HG02870 (cell line): ENCODE results near the gene CCDC88C.

Source experiments
- ATAC-seq: cut with Tn5 transposase; IDR thresholded peaks from one replicate; pipeline ENCODE4 v1.9.1; 2021; ENCODE audit warnings: mild to moderate bottlenecking, moderate library complexity; ENCODE audit not compliant: unreplicated experiment

Gene CCDC88C

GRCh38 chr14:91331721-91332120, 85.9 kb downstream of the CCDC88C start:
- ATAC-seq = no peak

GRCh38 chr14:91330856-91331255, 86.8 kb downstream of the CCDC88C start:
- no peak for ATAC-seq

GRCh38 chr14:91330096-91330696, 87.4 kb downstream of the CCDC88C start:
- no peak for ATAC-seq

DNA sequence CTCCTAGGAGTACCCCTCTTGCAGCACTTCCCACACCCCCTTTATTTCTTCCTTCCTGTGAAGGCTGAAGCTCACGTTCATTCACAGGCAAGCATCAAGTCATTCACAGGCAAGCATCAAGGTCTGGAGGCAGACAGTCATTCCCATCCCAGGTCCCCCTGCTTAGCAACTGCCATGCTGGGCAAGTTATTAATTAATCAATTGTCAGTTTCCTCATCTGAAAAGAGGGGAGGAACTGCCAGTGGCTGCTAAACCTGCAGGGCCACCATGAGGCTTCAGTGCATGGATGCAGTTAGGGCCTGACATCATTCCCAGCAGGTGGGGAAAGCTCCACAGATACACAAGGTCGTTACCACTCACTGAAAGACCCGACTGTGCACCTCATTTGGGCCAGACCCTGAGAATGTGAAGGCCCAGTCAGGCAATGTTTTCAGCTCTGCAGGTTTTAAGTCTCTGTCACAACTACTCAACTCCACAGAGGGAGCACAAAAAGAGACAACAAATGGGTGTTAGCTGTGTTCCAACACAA, 88.1 kb downstream of the CCDC88C start:
- ATAC-seq = no peak

GRCh38 chr14:91328313-91329050, 89.1 kb downstream of the CCDC88C start:
- no peak for ATAC-seq

- ATAC-seq = no peak
Measured at GRCh38 chr14:91327661-91328312, 89.8 kb downstream of the CCDC88C start.

- ATAC-seq = no peak
Measured at GRCh38 chr14:91327250-91327595, 90.4 kb downstream of the CCDC88C start.

- ATAC-seq = no peak
Measured at GRCh38 chr14:91326514-91327249, 90.9 kb downstream of the CCDC88C start.

GRCh38 chr14:91324606-91325575, 92.7 kb downstream of the CCDC88C start:
- ATAC-seq = no peak

DNA sequence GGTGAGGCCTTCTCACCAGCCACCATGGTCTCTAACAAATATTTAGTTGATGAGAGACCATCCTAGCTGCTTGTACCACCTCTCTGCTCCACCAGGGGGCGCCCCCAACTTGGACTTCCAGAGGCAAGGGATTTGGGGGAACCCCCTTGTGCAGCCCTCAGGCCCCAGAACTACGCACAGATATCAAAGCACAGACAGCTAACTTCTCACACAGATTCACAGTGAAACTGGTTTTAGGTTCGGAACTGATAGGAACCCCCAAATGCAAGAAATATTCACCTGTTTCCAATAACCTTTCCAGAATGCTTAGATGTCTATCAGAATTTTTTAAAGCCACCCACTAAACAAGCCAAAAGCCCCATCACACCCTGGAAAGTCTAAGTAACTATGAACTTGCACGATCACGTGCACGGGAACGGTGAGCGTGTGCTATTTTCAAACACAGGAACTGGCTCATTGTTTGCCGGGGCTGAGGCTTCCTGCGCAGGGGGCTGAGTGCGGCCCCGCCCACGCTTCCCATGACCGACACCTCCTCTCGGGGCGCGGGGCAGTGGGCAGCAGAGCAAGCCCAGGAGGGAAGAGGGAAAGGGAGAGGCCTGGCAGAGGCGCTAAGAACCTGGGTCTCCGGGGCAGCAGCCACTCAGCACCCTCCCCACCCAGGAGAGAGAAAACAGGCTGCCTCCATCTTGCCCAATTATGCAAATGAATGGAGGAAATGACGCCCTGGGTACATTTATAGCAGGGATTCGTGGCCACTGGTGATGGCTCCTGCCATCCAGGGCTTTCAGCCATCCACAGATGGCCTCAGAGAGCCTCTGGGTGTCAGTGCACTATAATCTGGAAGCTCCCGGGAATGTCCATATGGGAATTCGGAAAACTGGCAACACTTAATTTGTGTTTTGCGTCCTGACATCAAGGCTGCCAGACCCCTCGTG, 93.7 kb downstream of the CCDC88C start:
- ATAC-seq = peak; percentile 70

- no peak for ATAC-seq
Measured at GRCh38 chr14:91323031-91323430, 94.6 kb downstream of the CCDC88C start.

GRCh38 chr14:91322623-91323022, 95.0 kb downstream of the CCDC88C start:
- no peak for ATAC-seq

DNA sequence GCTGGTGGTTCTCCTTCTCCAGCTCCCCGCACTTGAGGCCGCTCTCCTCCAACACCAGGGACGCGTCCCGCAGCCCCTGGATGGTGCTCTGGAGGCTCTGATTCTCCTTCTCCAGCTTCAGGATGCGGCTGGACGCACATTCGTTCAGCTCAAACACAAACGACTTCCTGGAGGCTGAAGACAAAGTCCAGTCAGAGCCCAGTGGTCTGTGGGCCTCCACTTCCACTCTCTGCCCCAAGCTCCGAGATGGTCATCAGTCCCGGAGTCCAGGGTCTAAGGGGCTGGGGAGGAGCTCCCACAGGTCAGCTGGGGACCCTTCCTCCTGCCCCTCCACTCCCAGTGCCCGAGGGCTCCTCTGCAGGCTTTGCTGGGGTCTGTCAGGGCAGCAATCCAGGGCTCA, 96.5 kb downstream of the CCDC88C start:
- no peak for ATAC-seq

DNA sequence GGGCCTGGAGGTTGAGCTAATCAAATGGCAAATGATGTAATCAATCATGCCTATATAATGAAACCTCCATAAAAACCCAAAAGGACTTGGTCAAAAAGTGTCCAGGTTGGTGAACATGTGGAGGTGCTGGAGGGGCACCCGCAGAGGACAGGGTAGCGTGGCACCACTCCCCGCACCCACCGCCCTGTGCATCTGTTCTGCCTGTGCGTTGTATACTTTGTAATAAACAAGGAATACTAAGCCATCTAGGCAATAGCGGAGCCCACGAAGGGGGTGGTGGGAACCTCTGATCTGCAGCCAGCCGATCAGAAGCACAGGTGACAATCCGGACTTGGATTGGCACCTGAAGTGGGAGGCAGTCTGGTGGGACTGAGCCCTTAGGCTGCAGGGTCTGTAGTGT, 97.4 kb downstream of the CCDC88C start:
- ATAC-seq = no peak

DNA sequence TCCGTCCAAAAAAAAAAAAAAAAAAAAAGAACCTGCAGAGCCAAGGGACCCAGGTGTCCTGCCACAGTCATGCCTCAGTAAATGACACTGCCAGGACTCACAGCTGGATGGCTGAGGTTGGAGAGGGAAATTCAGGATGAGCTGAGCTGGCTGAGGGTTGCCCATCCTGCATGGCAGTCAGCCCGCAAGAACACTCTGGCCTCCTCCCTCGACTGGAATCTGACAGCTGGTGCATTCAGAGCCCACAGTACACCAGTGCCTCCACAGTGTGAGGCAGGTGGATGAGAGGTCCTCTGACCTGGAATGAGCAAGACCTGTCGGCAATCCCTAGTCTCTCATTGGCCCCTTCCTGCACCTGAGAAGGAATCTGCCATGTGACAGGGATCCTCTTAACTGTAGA, 98.7 kb downstream of the CCDC88C start:
- no peak for ATAC-seq

GRCh38 chr14:91317381-91318308, 100.0 kb downstream of the CCDC88C start:
- no peak for ATAC-seq

- ATAC-seq = no peak
Measured at GRCh38 chr14:91316761-91317160, 100.9 kb downstream of the CCDC88C start.

DNA sequence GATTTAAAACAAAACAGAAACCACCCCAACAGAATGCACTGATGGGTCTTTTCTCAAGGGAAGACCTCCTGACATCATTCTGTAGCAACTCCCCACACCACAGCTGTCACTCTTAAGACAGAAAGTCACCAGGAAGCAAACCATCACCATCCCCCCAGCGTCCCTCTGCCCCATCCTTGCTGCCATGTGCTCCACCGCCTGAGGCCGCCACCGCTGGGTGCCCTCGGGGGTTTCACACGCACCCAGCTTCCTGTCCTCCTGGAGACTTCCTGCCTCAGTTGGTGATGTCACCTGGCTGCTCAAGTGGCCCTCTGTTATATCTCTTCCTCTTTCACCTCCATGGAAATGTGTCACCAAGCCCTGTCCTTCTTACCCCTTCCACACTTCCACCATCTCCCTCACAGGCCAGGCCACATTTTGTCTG, 101.8 kb downstream of the CCDC88C start:
- ATAC-seq = peak; percentile 59
